Epidermal melanocyte (primary cell): Measurements from ENCODE around the gene SLC6A3.
"Not testable (repeated sequence)": the region's sequence is repeated elsewhere in the genome, so short reads cannot be mapped to it uniquely, and the experiment has no call there.

Experiments used
- DNase-seq: peaks from one replicate; pipeline ENCODE4 v3.0.0; 2011; ENCODE audit warnings: low spot score; ENCODE audit not compliant: insufficient read length

SLC6A3 gene

DNA sequence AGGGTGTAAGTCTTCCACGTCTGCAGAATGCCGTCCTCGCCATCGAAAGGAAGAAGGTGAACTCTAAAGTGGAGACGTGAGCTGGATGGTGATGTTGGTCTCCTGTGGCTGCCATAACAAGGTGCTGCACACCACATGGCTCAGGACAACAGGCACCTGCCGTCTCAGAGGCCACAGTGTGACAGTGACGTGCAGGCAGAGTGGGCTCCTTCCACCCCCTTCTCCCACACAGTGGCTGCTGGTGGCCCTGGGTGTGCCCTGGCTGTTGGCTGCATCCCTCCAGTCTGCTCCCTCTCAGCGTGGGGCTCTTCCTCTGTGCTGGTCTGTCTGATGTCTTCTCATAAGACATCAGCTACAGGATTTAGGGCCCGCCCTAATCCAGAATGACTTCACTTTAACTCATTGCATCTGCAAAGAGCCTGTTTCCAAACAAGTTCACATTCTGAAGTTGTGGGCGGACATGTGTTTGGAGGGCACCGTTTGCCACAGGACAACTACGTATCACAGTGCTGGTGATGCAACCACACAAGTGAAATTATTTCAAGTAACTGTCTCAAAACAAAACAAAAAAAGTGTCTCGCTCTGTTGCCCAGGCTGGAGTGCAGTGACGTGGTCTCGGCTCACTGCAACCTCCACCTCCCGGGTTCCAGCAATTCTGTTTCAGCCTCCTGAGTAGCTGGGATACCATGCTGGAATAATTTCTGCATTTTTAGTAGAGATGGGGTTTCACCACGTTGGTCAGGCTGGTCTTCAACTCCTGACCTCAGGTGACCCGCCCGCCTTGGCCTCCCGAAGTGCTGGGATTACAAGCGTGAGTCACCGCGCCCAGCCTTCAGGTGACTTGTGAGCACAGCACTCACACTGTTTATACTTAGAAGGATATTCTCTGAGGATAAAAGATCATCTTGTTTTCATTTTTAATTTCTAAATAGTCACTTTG lies 69.1 kb downstream of the SLC6A3 start:
- DNase-seq: no peak

DNA sequence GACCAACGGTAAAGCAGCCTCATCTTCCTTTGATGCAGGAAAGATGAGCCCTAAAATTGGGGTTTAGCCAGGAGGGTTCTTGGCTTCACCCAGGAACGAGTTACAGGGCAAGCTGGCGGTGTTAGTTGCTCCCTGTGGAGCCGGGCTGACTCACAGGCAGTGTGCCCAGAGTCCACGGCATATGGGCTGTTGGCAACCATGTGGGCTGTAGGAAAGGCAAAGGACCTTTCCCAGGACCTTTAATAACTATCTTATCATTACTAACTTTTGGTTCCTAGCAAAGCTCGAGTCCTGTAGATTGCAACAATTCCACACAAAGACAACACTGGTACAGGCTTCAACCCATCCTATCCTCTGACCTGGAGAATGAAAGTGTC lies 70.6 kb downstream of the SLC6A3 start:
- DNase-seq: no peak

DNA sequence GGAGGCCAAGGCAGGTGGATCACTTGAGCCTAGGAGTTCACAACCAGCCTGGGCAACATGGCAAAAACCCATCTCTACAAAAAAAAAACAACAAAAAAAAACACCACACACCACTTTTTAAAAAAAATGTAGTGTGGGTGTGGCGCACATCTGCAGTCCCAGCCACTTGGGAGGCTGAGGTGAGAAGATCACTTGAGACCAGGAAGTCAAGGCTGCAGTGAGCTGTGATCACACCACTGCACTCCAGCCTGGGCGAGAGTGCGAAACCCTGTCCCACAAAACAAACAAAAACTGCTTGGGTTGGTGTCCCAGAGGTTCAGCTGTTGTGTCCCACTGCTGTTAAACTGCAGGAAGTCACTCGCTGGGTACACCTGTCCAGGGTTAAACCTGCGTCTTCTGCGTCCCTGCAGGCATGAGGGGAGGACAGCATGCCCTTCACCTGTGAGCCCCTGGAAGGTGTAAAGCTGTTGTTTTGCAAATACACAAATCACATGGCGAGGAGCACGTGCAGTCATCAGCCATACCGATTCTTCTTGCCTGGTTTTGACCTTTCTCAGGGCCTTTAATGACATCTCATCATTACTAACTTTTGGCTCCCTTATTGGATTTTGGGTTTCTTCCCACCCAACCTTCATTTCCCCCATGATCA lies 71.1 kb downstream of the SLC6A3 start:
- no peak for DNase-seq

DNA sequence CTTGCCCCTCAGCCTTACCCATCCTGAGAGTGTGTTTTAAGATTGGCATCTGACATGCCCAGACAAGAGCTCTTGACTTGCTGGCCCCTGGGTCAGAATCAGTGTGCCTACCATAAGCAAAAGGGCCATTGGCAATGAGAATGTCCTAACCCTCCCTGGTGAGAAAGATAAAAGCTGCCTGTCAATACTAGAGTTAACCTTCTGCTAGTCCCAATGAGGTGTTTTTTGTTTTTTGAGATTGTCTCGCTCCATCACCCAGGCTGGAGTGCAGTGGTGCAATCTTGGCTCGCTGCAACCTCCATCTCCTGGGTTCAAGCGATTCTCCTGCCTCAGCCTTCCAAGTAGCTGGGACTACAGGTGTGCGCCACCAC lies 73.3 kb downstream of the SLC6A3 start:
- not testable (repeated sequence) for DNase-seq

DNA sequence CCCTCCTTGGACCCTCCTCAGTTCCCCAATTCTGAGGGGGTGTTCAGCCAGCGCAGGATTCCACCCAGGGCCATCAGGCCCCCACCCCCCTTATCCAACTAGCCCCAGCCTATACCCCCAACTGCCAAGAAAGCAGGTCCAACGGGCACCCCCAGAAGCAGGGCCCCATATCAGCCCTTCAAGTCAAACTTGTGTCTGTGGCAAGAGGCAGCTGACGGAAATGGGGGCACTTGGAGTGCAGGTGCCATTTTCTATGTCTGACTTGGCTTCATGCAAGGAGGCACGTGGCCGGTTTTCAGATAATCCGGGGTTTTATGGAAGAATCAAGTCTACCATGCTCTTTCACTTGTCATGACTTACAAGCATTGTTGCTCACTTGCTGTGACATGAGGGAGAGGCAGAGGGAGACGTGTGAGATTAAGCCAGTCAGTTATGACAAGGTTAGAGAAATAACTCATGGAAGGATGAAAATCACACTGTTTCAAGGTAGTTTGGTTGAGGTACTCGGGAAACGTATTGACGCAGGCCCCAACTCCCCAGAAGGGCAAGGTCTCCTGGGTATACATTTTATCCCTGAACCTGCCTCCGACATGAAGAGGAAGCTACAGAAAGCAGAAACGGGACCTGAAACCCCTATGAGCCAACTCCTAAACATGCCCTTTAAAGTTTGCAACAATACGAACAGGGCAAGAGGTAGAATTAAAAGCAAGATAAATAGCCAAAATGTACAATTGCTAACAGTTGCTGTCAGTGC lies 73.8 kb downstream of the SLC6A3 start:
- no peak for DNase-seq

DNA sequence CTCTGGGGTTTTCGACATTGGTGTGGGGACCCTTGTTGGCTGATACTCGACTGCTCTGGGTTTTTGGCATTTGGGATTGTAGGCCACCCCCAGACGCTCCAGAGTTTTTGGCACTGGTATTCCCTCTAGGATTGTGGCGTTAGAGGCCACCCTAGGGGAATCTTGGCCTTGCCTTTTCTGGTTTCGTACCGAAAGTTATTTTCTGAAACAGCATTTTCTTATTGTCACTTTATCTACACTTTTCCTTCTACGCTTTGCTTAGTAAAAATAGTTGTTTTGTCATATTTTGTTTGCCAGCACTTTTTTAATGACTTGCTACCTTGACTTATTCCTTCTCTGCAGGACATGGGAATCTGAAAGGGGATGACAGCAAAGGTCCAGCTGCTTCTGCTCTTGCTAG lies 75.2 kb downstream of the SLC6A3 start:
- DNase-seq: no peak

DNA sequence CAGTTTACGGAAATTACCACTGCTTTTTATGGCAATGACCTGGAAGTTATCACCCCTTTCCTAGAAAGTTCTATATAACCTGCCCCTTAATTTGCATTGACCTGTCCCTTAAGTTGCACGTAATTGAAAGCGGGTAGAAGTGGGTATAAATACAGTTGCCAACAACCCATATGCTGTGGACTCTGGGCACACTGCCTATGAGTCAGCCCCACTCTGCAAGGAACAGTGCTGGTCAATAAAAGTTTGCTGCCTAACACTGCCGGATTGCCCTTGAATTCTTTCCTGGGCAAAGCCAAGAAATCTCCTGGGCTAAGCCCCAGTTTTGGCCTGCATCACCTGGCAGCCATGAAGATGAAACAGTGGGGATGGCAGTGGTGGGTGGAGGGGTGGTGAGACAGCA lies 76.5 kb downstream of the SLC6A3 start:
- DNase-seq: no peak

DNA sequence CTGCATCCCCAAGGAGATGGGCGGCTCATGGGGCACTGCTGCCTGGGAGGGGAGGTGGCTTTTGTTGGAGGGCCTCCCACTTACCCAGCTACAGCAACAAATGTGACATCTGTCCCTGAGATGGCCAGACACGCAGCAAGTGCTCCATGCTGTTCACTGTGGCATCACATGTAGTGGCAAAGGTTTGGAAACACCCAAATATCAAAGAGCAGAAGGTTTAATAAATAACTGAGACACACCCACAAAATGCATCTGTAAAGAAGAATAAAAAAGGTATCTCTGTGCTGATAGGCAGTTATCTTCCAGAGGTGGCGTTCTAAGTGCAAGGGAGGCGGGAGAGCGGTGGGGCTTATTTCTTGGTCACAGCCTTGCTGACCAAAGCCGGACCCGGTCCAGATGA lies 77.0 kb downstream of the SLC6A3 start:
- no peak for DNase-seq

DNA sequence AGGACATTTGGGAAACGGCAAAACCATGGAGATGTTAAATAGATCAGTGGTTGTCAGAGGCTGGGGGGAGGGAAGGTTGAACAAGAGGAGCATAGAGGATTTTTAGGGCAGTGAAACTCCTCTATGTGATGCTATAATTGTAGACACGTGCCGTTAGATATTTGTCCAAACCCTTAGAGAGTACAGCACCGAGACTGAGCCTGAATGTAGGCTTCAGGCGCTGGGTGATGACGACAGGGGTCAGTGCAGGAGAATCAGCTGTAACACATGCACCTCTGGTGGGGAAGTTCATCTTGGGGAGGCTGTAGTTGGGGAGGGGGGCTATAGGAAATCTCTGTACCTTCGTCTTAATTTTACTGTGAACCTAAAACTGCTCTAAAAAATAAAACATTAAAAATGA lies 78.1 kb downstream of the SLC6A3 start:
- no peak for DNase-seq

DNA sequence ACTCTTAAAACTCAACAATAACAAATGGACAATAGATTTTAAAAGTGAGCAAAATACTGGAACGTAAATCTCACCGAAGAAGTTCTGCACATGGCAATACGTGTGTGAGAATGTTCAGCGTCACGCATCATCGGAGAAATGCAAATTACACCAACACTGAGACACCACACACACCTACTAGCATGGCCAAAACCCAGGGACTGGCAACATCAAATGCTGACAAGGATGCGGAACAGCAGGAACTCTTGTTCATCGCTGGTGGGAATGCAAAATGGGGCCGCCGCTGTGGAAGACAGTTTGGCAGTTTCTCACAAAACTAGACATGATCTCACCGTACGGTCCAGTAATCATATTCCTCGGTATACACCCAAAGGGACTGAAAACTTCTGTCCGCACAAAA lies 78.7 kb downstream of the SLC6A3 start:
- DNase-seq: no peak

DNA sequence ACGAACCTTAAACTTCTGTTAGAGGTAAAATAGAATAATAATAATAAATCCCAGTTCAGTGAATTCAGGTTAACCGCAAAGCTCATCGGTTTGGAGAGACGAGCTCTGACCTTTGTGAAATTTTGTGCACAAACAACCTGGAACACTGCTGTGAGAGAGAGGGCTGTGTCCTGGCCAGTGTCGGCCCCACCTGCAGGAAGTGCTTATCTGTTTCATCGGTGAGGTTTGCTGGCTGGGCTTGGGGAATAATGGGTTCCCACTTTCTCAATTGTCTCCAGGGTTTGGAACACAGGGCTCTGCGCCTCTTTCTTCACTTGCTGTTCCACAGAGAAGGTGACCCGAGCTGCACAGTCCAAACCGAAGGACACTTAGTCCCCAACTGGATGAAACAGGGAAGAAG lies 81.0 kb downstream of the SLC6A3 start:
- DNase-seq: no peak

DNA sequence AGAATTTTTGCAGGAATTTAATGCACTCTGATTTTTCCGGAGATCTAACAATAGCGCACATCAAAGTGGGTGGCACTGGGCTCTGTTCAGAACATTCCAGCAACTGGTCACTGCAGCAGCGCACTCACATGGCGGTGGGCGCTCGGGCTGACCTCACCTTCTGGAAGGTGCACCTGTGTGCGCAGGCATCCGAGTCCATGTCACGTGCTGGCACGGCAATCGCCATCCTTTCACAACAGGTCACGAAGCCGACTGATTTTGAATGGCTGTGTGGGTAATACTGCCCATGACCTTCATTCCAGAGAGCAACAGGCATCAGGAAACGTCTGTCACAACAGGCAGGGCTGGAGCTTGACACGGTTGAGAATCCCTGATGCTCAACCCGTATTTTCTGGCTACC lies 81.7 kb downstream of the SLC6A3 start:
- DNase-seq: no peak

DNA sequence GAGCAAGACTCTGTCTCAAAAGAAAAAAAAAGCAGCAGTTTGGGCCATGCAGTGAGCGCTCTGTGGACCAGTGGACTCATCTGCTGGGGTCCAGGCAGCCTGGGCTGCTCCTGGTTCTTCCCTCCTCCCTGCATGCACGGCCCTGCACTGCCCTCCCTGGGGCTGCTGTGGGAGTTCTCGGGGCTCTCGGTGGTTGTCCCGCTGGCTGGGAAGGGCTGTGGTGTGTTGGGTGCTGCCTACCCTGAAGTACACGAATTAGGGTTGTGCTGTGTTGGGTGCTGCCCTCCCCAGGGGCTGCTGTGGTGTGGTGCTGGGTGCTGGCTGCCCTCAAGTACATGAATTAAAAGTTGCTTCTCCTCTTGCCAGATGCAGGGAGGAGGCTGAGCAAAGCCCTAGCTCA lies 82.1 kb downstream of the SLC6A3 start:
- no peak for DNase-seq

DNA sequence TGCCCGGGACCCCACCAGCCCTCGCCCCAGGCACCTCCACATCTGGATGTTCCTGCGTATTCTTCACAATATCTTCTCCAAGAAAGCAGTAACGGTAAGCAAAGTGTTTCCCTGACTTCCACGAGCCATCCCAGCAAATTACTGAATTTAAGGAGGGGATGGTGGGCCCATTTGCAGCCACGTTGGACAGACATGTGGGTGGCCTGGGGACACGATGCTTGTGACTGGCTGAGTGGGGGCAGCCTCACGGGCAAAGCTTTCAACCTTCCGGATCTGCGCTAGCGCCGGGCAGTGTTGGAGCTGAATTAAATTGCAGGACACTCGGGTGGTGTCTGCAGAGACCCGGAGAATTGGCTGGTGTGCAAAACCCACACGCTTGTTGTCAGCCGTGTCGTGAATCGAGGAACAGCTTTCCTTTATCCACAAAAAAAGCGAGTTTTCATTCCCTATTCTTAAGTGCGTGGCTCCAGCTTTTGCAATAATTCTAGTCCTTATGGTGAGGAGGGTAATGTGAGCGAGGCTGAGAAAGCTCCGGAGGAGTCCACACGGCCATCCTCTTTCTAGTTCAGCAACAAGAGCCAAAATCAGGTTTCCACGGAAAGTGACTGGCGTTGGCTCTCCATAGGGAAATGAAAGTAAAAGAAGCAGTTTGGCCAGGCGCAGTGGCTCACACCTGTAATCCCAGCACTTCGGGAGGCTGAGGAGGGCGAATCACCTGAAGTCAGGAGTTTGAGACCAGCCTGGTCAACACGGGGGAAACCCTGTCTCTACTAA lies 82.8 kb downstream of the SLC6A3 start:
- no peak for DNase-seq

DNA sequence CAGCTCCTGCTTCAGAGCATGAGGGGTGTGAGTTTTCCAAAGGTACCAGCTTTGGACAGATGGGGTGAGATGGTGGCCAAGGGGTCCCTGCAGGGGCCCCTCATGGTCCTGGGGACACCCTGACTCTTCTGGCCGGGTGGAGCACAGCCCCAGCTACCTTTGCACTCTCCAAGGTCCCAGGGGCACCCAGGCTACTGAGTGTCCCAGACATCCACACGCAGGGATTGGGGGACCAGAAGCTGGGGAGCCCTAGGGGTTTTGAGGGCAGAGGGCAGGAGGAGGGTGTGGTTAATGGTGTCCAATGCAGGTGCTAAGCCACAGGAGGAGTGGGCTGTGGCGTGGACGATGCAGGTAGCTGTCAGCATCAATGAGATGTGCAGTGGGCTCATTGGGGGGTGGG lies 84.4 kb downstream of the SLC6A3 start:
- no peak for DNase-seq

DNA sequence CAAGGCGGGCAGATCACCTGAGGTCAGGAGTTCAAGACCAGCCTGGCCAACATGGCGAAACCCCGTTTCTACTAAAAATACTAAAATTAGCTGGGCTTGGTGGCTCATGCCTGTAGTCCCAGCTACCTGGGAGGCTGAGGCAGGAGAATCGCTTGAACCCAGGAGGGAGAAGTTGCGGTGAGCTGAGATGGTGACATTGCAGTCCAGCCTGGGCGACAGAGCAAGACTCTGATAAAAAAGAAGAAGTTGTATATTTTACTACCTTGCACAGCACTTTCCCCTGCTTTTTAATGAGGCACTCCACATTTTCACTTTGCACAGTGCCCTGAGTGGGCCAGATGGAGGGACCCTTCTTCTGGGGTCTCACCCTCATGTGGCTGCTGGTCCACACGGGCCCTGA lies 84.9 kb downstream of the SLC6A3 start:
- DNase-seq: not testable (repeated sequence)

DNA sequence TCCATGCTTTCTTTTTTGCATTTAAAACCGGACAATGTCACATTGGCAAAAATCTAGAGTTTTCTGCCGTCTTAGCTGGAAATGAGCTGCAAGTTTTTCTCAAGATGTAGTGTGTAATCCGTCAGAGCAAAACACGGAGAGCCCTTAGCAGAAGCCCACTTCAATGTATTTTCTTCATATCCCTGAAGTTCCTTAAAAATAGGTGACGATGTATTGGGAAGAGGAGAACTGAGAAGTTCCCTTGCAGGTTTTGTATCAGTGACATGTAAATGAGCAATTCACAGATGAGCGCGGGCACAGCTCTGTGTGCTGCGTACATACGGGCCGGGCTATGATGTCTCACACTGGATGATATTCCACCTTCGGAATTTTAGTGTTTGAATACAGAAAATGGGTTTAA lies 85.5 kb downstream of the SLC6A3 start:
- no peak for DNase-seq

DNA sequence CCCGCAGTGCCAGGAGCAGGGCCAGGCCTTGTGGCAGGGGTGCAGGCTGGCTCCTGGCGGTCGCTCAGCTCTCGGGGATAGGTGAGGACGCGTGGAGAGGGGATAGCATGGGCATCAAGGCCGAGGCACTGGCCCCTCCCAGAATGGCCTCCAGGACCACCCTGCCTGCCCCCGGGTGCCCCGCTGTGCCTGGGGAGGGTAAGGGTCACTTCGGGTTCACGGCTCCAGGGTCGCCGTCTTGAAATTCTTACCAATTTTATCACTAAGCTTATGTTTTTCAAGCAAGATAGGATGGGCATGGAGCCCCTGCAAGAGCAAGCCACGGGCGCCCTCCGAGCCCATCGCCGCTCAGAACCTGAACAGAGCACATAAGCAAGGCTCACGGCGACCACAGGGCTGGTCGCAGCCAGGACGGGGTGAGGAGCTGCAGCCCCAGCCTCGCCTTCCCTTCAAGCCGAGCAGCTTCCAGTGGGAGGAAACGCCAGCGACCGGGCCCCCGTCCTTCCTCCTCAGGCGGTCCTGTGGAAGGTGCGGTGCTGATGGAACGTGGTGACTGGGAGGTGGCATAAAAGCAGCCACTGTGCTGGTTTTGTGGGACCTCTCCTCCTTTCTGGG lies 86.1 kb downstream of the SLC6A3 start:
- no peak for DNase-seq

DNA sequence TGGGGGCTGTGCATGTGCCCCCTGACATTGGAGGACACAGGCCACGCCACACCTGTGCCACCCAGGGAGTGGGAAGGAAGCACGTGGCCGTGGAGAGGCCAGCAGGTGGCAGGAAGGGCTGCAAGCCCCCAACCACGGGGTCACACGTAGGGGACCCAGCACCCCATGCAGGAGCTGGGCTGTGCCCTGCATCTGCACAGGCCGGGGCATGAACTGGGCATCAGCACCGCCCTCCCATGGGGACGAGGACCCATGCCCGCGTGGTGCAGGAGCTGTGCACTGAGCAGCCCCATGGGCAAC lies 86.6 kb downstream of the SLC6A3 start:
- no peak for DNase-seq

DNA sequence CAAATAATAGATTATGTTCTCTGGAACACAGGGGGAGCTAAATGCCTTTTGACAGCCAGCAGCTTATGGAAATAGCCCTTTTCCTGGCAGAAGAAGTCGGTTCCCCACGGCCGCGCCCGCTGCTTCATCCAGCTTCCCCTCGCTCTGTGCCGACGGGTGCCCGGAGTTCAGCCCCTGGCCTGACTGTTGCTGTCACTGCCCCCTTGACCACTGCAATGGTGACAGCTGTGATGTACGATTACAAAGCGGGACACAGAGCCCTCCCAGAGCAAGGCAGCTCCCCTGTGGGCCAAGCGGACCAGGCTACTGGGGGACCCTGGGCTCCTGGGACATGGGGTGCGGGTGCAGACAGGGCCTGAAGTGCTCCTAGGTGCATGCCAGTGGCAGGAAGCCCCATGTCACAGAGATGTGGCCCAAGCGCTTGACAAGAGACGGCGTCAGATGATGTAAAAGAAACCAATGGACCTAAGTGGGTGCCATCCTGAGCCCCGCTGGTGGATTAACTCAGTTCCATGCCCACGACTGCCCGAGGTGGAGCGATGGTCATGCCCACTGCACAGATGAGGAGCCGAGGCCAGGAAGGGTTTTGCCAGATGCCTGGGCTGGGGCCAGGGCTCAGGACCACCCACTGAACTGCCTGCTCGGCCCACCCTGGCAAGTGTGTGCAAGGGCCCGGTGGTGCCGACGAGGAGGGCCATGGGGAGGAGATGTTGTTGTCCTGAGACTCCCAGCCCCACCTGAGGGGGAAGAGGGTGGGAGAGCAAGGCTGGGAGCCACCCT lies 87.1 kb downstream of the SLC6A3 start:
- DNase-seq: no peak
